ENCODE data around the gene ASTN1. TPM values are rescaled to one million over a fixed set of nuclear protein-coding genes. Genes with fewer than 3 reads are reported as not detected.

ASTN1 gene
- total RNA-seq, 1 experiment from 2014 or later: not detected

- DNase-seq (ENCODE audit: low spot score): no peak
Measured at GRCh38 chr1:176931526-176931925, 233.0 kb downstream of the ASTN1 start.

GRCh38 chr1:176926330-176927086 is 238.0 kb downstream of the ASTN1 start:
- DNase-seq (ENCODE audit: low spot score): no peak

GRCh38 chr1:176925223-176925622 is 239.3 kb downstream of the ASTN1 start:
- no peak for DNase-seq (ENCODE audit: low spot score)

GRCh38 chr1:176923283-176923682 is 241.2 kb downstream of the ASTN1 start:
- no peak for DNase-seq (ENCODE audit: low spot score)

- no peak for DNase-seq (ENCODE audit: low spot score)
Measured at GRCh38 chr1:176919386-176920378, 244.8 kb downstream of the ASTN1 start.

GRCh38 chr1:176905648-176906047 is 258.9 kb downstream of the ASTN1 start:
- no peak for DNase-seq (ENCODE audit: low spot score)

GRCh38 chr1:176904057-176904751 is 260.3 kb downstream of the ASTN1 start:
- DNase-seq (ENCODE audit: low spot score): no peak

GRCh38 chr1:176903474-176903873 is 261.0 kb downstream of the ASTN1 start:
- peak; percentile 28 for DNase-seq (ENCODE audit: low spot score)

GRCh38 chr1:176899321-176899720 is 265.2 kb downstream of the ASTN1 start:
- DNase-seq (ENCODE audit: low spot score): no peak

GRCh38 chr1:176897350-176898236 is 266.9 kb downstream of the ASTN1 start:
- peak; percentile 58 for DNase-seq (ENCODE audit: low spot score)

GRCh38 chr1:176896216-176896615 is 268.3 kb downstream of the ASTN1 start:
- no peak for DNase-seq (ENCODE audit: low spot score)

- no peak for DNase-seq (ENCODE audit: low spot score)
Measured at GRCh38 chr1:176894450-176894849, 270.1 kb downstream of the ASTN1 start.

- DNase-seq (ENCODE audit: low spot score): no peak
Measured at GRCh38 chr1:176893625-176894352, 270.7 kb downstream of the ASTN1 start.

- no peak for DNase-seq (ENCODE audit: low spot score)
Measured at GRCh38 chr1:176888471-176889032, 276.0 kb downstream of the ASTN1 start.

GRCh38 chr1:176885751-176886150 is 278.8 kb downstream of the ASTN1 start:
- DNase-seq (ENCODE audit: low spot score): no peak

GRCh38 chr1:176885341-176885740 is 279.2 kb downstream of the ASTN1 start:
- no peak for DNase-seq (ENCODE audit: low spot score)

GRCh38 chr1:176884911-176885310 is 279.6 kb downstream of the ASTN1 start:
- no peak for DNase-seq (ENCODE audit: low spot score)

GRCh38 chr1:176884286-176884685 is 280.2 kb downstream of the ASTN1 start:
- no peak for DNase-seq (ENCODE audit: low spot score)

GRCh38 chr1:176880955-176881595 is 283.4 kb downstream of the ASTN1 start:
- peak; percentile 69 for DNase-seq (ENCODE audit: low spot score)

Measured in A172 (cell line).